ENCODE measurements around the gene LRRC37B.
A peak's percentile ranks its signal among the peaks of the same experiment; 100 is the strongest.
"Not testable (repeated sequence)": the region's sequence is repeated elsewhere in the genome, so short reads cannot be mapped to it uniquely, and the experiment has no call there.

Gene LRRC37B

GRCh38 chr17:32045611-32046010, 38.4 kb downstream of the LRRC37B start:
- H3K27me3 ChIP-seq (ENCODE audit: control insufficient read depth, insufficient read depth, low read length); H3K36me3 ChIP-seq (ENCODE audit: control insufficient read depth, insufficient read depth, low read length); H3K9ac ChIP-seq (ENCODE audit: low read depth, low read length); H3K9me3 ChIP-seq (ENCODE audit: control insufficient read depth, insufficient read depth, low read length); H3K4me3 ChIP-seq (ENCODE audit: low read depth, low read length); H3K4me1 ChIP-seq (ENCODE audit: control insufficient read depth, insufficient read depth, low read length): not testable (repeated sequence)

GRCh38 chr17:32047663-32048062, 40.5 kb downstream of the LRRC37B start:
- not testable (repeated sequence) for H3K4me3 ChIP-seq (ENCODE audit: low read depth, low read length); H3K9me3 ChIP-seq (ENCODE audit: control insufficient read depth, insufficient read depth, low read length); H3K27me3 ChIP-seq (ENCODE audit: control insufficient read depth, insufficient read depth, low read length); H3K36me3 ChIP-seq (ENCODE audit: control insufficient read depth, insufficient read depth, low read length); H3K4me1 ChIP-seq (ENCODE audit: control insufficient read depth, insufficient read depth, low read length); H3K9ac ChIP-seq (ENCODE audit: low read depth, low read length)

GRCh38 chr17:32054985-32055384, 47.8 kb downstream of the LRRC37B start:
- H3K9ac ChIP-seq (ENCODE audit: low read depth, low read length); H3K4me1 ChIP-seq (ENCODE audit: control insufficient read depth, insufficient read depth, low read length); H3K4me3 ChIP-seq (ENCODE audit: low read depth, low read length); H3K36me3 ChIP-seq (ENCODE audit: control insufficient read depth, insufficient read depth, low read length); H3K9me3 ChIP-seq (ENCODE audit: control insufficient read depth, insufficient read depth, low read length); H3K27me3 ChIP-seq (ENCODE audit: control insufficient read depth, insufficient read depth, low read length): not testable (repeated sequence)

DNA sequence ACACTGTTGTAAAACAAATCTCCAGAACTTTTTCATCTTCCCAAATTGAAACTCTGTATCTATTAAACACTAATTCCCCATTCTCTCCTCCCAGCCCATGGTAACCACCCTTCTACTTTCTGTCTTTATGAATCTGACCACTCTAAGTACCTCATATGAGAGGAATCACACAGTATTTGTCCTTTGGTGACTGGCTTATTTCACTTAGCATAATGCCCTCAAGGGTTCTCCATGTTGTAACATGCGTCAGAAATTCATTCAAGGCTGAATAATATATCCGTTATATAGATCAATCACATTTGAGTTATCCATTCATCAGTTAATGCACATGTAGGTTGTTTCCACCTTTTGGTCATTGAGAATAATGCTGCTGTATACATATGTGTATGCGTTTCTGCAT, 48.2 kb downstream of the LRRC37B start:
- not testable (repeated sequence) for H3K9me3 ChIP-seq (ENCODE audit: control insufficient read depth, insufficient read depth, low read length); H3K4me3 ChIP-seq (ENCODE audit: low read depth, low read length); H3K9ac ChIP-seq (ENCODE audit: low read depth, low read length); H3K27me3 ChIP-seq (ENCODE audit: control insufficient read depth, insufficient read depth, low read length); H3K36me3 ChIP-seq (ENCODE audit: control insufficient read depth, insufficient read depth, low read length); H3K4me1 ChIP-seq (ENCODE audit: control insufficient read depth, insufficient read depth, low read length)

DNA sequence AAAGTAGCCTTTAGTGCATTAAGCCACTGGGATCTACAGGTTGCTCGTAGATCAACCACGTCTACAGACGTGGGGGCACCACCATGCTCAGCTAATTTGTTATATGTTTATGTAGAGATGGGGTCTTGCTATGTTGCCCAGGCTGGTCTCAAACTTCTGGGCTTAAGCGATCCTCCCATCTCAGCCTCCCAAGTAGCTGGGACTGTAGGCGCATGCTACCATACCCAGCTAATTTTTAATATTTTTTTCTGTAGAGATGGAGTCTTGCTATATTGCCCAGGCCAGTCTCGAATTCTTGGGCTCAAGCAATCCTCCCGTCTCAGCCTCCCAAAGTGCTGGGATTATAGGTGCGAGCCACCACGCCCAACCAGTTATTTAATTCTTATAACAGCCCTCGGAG, 49.3 kb downstream of the LRRC37B start:
- not testable (repeated sequence) for H3K36me3 ChIP-seq (ENCODE audit: control insufficient read depth, insufficient read depth, low read length); H3K27me3 ChIP-seq (ENCODE audit: control insufficient read depth, insufficient read depth, low read length); H3K4me3 ChIP-seq (ENCODE audit: low read depth, low read length); H3K4me1 ChIP-seq (ENCODE audit: control insufficient read depth, insufficient read depth, low read length); H3K9ac ChIP-seq (ENCODE audit: low read depth, low read length); H3K9me3 ChIP-seq (ENCODE audit: control insufficient read depth, insufficient read depth, low read length)

DNA sequence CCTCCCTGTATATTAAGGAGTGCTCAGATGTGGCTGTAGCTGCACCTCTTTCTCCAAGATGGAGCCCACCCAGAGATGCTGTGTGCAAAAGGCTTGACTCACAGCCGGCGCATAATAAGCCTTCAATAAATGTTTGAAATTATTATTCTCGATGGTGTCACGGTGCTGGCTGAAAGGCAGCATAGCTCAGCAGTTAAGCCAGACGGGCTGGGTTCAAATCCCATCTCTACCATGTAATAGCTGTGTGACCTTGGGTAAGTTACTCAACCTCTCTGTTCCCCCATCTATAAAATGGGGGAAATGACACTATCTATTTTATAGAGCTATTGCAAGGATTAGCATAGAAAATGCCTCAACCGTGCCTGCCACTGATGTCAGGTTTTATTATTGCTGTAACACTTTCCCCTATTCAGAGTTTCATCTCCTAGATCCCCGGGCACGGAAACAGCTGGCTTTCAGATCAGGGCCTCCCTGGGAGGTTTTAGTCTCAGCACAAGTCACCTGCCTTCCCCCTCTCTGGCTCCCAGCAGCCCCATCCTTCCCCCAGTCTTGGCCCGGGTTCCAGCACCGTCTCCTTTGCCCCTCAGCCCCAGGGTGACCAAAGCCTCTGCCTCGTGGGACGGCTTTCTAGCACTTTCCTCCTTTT, 50.4 kb downstream of the LRRC37B start:
- not testable (repeated sequence) for H3K9ac ChIP-seq (ENCODE audit: low read depth, low read length); H3K4me1 ChIP-seq (ENCODE audit: control insufficient read depth, insufficient read depth, low read length); H3K36me3 ChIP-seq (ENCODE audit: control insufficient read depth, insufficient read depth, low read length); H3K4me3 ChIP-seq (ENCODE audit: low read depth, low read length); H3K27me3 ChIP-seq (ENCODE audit: control insufficient read depth, insufficient read depth, low read length); H3K9me3 ChIP-seq (ENCODE audit: control insufficient read depth, insufficient read depth, low read length)

DNA sequence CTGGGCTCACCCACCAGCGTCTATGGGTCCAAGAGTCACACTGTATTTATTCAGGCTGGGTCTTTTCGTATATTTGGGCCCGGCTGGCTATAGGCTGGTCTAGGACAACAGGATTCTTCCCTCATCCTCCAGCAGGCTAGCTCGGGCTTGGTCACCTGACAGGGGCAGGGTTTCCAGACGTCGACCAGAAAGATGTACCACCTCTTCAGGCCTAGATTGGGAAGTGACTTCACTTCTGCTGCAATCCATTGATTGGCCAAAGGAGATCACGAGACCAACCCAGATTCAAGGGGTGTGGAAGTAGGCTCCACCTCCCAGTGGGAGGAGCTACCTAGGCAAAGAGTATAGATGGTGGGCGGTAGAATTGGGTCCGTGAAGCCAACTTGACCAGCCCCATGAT, 53.5 kb downstream of the LRRC37B start:
- H3K4me3 ChIP-seq (ENCODE audit: low read depth, low read length); H3K36me3 ChIP-seq (ENCODE audit: control insufficient read depth, insufficient read depth, low read length); H3K9ac ChIP-seq (ENCODE audit: low read depth, low read length); H3K27me3 ChIP-seq (ENCODE audit: control insufficient read depth, insufficient read depth, low read length); H3K4me1 ChIP-seq (ENCODE audit: control insufficient read depth, insufficient read depth, low read length); H3K9me3 ChIP-seq (ENCODE audit: control insufficient read depth, insufficient read depth, low read length): not testable (repeated sequence)

GRCh38 chr17:32061840-32062239, 54.7 kb downstream of the LRRC37B start:
- not testable (repeated sequence) for H3K36me3 ChIP-seq (ENCODE audit: control insufficient read depth, insufficient read depth, low read length); H3K9ac ChIP-seq (ENCODE audit: low read depth, low read length); H3K9me3 ChIP-seq (ENCODE audit: control insufficient read depth, insufficient read depth, low read length); H3K4me1 ChIP-seq (ENCODE audit: control insufficient read depth, insufficient read depth, low read length); H3K27me3 ChIP-seq (ENCODE audit: control insufficient read depth, insufficient read depth, low read length)
- peak overlapping the region; percentile 13 for H3K4me3 ChIP-seq (ENCODE audit: low read depth, low read length)

DNA sequence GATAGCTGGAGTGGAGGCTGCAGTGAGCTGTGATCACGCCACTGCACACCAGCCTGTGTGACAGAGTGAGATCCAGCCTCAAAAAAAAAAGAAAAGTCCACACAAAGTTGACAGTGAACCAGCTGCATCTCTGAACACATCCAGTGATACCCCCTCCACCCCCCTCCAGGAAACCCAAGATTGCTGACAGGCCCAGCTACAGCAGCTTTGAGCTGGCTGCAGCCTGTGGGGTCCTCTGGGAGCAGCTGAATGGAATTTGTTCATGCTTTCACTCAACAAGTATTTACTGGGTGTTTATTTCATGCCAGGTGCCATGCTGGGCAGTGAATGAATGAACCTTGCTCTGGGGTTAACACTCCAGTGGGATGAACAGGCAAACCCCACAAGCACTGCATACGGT, 56.9 kb downstream of the LRRC37B start:
- H3K4me1 ChIP-seq (ENCODE audit: control insufficient read depth, insufficient read depth, low read length); H3K27me3 ChIP-seq (ENCODE audit: control insufficient read depth, insufficient read depth, low read length); H3K36me3 ChIP-seq (ENCODE audit: control insufficient read depth, insufficient read depth, low read length): not testable (repeated sequence)

DNA sequence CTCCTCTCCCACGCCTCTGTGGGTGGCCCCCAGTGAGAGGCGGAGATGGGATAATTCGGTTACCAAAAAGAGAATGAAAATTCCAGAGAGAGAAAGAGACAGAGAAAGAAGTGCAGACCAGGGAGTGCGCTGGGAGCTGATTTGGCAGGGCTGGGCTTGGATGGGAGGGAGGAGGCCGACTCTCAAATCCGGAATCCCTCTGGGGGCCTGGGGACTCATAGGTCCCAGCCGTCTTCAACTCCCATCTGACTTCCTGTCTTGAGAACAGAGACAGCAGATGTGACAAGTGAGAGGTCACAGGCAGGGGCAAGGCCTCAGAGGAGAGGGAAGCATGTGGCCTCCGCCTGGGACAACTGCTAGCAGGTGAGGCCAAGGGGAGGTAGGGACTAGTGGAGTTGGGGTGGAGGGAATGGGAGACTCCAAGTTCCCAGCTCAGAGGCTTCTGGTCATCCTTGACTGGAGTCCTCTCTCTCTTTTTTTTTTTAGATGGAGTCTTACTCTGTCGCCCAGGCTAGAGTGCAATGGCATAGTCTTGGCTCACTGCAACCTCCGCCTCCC, 59.0 kb downstream of the LRRC37B start:
- not testable (repeated sequence) for H3K9ac ChIP-seq (ENCODE audit: low read depth, low read length); H3K4me3 ChIP-seq (ENCODE audit: low read depth, low read length); H3K9me3 ChIP-seq (ENCODE audit: control insufficient read depth, insufficient read depth, low read length); H3K27me3 ChIP-seq (ENCODE audit: control insufficient read depth, insufficient read depth, low read length); H3K4me1 ChIP-seq (ENCODE audit: control insufficient read depth, insufficient read depth, low read length); H3K36me3 ChIP-seq (ENCODE audit: control insufficient read depth, insufficient read depth, low read length)

More for the DNA sequence above, 56.9 kb downstream of the LRRC37B start:
- H3K9ac ChIP-seq (ENCODE audit: low read depth, low read length); H3K9me3 ChIP-seq (ENCODE audit: control insufficient read depth, insufficient read depth, low read length); H3K4me3 ChIP-seq (ENCODE audit: low read depth, low read length): not testable (repeated sequence)

DNA sequence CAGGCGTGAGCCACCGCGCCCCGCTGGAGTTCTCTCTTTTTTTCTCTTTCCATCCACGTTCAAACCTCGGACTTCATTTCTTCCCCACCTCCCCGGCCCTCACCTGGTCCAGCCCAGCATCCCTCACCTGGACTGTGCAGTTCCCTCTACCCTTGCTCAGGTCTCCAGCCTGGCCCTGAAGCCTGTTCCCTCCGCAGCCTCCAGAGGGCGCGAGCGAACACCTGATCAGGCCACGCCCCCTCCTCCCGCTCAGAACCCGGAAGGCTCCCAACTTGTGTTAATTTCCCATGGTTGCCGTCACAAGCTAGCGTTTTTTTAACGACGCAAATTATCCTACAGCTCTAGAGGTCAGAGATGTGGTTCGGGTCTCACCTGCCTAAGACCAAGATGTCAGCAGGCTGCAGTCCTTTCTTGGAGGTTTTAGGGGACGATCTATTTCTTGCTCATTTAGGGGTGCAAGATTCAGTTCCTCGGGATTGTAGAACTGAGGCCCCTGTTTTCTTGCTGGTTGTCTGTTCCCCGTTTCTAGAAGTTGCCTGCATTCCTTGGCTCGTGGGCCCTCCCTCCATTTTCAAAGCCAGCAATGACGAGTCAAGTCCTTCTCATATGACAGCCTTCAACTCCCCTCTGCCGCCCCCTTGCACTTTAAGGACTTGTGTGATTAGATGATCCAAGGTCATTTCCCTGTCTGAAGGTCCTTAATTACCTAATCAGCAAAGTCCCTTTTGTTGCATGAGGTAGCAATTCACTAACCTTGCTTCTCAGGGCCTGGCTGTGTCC, 59.9 kb downstream of the LRRC37B start:
- not testable (repeated sequence) for H3K9ac ChIP-seq (ENCODE audit: low read depth, low read length); H3K4me1 ChIP-seq (ENCODE audit: control insufficient read depth, insufficient read depth, low read length)

GRCh38 chr17:32069067-32069466, 61.9 kb downstream of the LRRC37B start:
- not testable (repeated sequence) for H3K4me1 ChIP-seq (ENCODE audit: control insufficient read depth, insufficient read depth, low read length); H3K9me3 ChIP-seq (ENCODE audit: control insufficient read depth, insufficient read depth, low read length); H3K36me3 ChIP-seq (ENCODE audit: control insufficient read depth, insufficient read depth, low read length); H3K4me3 ChIP-seq (ENCODE audit: low read depth, low read length); H3K27me3 ChIP-seq (ENCODE audit: control insufficient read depth, insufficient read depth, low read length); H3K9ac ChIP-seq (ENCODE audit: low read depth, low read length)

More for the DNA sequence above, 59.9 kb downstream of the LRRC37B start:
- not testable (repeated sequence) for H3K36me3 ChIP-seq (ENCODE audit: control insufficient read depth, insufficient read depth, low read length); H3K4me3 ChIP-seq (ENCODE audit: low read depth, low read length); H3K9me3 ChIP-seq (ENCODE audit: control insufficient read depth, insufficient read depth, low read length); H3K27me3 ChIP-seq (ENCODE audit: control insufficient read depth, insufficient read depth, low read length)
